GM12874 (cell line): ENCODE data around the gene SRRT.
A peak's percentile ranks its signal among the peaks of the same experiment; 100 is the strongest.

ENCODE experiments used
- TF ChIP-seq, protein P1 (sequence below): IDR thresholded peaks from 2 replicates; pipeline ENCODE4 v1.5.1; 2011; ENCODE audit warnings: low read depth, mild to moderate bottlenecking, control low read depth, low read length, moderate library complexity; ENCODE audit not compliant: insufficient read depth

The SRRT gene

DNA sequence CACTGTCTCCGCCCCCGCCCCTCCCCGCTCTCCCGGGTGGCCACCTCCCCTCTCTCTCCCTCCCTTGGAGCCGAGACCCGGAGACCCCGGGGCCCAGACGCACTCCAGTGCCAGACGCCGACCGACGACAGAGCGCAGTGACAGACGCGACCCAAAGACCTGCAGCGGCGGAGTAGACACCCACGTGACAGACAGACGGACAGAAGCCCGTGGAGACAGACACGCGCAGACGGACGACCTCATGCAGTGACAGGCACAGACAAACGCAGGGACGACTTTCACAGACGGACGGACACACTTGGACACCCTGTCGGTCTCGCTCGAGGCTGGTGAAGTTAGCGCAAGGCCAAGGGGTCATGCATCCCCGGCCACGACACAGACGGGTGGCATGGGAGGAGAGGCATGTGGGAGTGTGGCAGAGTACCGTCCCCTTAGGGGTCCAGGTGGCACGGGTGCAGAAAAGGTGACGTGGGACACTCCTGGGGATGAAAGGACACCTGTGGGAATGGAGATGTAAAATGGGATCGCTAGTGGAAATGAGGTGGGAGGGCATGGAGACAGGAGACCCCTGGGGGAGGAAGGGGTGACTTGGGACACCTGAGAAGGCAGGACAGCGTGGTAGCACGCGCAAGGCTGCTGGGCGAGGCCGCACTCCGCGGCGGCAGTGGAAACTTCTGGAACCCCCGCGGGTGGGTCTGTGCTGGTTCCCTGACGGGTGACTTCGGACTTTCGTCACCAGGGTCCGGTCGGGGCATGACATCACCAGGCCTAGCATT, 21.2 kb downstream of the SRRT start:
- TF ChIP-seq, protein P1, sequence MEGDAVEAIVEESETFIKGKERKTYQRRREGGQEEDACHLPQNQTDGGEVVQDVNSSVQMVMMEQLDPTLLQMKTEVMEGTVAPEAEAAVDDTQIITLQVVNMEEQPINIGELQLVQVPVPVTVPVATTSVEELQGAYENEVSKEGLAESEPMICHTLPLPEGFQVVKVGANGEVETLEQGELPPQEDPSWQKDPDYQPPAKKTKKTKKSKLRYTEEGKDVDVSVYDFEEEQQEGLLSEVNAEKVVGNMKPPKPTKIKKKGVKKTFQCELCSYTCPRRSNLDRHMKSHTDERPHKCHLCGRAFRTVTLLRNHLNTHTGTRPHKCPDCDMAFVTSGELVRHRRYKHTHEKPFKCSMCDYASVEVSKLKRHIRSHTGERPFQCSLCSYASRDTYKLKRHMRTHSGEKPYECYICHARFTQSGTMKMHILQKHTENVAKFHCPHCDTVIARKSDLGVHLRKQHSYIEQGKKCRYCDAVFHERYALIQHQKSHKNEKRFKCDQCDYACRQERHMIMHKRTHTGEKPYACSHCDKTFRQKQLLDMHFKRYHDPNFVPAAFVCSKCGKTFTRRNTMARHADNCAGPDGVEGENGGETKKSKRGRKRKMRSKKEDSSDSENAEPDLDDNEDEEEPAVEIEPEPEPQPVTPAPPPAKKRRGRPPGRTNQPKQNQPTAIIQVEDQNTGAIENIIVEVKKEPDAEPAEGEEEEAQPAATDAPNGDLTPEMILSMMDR: no peak

DNA sequence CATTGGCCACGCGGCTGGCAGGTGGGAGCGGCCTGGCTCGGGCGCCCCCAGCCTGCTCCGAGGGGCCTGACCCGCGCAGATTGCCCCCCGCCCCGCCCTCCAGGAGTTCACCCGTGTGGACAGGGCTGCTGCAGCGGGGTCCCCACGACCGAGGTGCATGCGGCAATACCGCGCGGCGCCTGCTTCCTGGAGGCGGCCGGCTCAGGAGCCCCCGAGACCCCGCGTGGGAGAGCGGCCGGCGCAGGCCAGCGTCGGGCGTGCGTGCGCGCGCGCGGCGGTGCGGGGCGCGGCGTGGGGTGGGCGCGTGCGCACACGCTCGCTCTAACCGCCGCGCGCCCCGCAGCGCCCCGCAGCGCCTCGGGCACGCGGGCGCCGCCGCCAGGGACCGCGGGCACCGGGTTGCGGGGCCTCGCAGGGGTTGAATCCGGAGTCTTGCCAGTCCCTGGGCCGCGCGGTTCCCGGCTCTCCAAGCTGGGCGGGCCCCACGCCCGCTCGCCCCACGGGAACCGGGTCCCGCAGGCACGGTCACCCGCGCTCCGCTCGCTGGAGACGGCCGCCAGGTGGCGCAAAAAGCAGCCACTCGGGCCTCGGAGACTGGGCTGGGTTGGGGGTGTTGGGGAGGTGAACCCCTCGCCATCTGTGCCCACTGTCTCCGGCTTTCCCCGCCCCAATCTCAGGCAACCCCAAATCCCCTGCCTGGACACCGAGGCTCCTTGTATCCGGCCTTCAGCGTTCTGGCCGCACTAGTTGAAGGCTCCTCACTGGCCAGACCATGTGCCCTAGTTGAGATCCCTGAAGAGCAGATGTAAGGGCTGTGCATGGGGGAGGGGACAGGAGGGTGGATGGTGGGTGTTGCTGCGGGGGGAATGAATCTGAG, 22.1 kb downstream of the SRRT start:
- TF ChIP-seq, protein P1: peak; percentile 92

DNA sequence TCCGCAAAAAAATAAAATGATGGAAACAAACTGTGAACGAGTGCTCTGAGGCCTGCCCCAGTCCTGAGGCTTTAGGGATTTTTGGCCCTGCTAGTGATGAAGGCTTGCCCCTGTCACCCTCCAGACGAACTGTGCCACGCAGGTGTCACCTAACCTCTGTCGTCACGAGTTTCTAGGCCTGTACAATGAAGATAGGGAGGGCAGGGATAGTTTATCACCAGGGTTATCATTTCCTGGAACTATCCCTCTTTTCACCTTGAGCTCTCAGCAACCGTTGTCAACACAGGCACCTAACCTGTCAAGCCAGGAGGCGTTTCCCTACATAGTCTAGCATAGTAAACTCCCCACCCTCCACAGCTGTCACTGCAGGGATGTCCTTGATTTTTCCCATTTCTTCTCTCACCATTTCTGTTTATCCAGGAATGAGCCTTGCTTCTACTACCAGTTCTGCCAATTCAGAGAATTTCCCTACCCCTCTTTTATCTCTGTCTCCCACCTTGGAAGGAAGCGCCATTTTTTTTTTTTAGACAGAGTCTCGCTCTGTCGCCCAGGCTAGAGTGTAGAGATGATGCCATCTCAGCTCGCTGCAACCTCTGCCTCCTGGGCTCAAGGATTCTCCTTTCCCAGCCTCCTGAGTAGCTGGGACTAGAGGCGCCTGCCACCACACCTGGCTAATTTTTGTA, 23.0 kb downstream of the SRRT start:
- TF ChIP-seq, protein P1: no peak

DNA sequence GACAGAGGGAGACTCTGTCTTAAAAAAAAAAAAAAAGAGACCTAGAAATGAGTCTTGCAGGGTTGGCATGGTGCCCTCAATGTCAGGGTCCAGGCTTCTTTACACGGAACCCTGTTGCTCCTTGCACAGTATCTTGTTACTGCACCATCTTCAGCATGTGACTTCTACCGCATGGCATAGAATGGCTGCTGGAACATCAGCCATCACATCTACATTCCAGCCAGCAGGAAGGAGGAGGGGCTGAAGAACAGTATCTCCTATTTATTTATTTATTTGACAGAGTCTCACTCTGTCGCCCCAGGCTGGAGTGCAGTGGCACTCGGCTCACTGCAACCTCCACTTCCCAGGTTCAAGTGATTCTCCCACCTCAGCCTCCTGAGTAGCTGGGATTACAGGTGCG, 24.5 kb downstream of the SRRT start:
- TF ChIP-seq, protein P1: no peak

DNA sequence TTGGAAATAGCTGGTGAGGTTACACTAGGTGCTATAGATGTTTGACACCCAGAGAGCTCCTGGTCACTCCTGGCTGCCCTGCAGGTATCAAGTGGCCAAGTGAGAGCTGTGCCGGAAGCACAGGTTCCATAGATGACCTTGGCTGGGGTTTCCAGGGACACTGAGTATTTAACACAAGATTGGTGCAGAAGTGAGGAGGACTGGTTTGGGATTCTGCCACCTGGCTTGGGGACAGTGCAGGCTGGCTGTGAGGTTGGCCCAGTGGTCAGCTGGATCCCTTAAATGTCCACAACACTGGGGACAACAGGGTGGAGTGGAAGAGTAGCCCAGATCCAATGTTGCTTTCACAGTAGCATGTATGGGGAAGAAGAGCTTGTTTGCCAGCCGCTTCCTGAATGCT, 26.1 kb downstream of the SRRT start:
- TF ChIP-seq, protein P1: no peak

DNA sequence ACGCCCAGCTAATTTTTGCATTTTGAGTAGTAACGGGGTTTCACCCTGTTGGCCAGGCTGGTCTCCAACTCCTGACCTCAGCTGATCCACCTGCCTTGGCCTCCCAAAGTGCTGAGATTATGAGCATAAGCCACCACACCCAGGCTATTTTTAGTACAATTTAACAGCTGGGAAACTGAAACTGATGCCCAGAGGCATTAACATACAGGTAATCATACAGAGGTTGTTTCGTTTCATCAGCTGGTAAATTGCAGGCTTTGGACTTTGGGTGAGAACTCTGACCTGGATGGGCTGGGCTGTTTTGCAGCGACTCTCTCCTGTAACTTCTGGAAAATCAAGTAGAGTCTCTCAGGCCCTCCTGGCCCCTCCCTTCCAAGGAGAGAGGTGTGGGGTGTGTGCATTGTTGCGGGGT, 27.0 kb downstream of the SRRT start:
- TF ChIP-seq, protein P1: no peak

DNA sequence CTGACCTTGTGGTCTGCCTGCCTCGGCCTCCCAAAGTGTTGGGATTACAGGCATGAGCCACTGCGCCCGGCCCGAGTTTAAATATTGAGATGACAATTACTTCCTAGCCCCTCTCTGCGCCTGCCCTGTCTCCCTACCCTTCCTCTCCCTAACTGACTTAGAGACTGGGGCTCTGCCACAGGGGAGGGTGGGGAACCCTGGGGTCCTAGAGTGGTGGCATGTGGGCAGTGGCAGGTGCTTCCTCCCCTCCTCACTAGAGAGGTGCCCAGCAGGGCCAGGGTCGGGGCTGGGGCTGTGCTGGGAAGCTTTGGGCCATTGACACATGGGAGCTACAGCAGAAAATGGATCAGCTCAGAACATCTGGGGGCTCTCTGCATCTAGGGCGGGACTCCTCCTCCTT, 27.7 kb downstream of the SRRT start:
- TF ChIP-seq, protein P1: no peak
